B cell (primary cell): ENCODE results near the gene RIPOR2. TPM values are rescaled to one million over a fixed set of nuclear protein-coding genes. Genes with fewer than 3 reads are reported as not detected.
A peak's percentile ranks its signal among the peaks of the same experiment; 100 is the strongest.

Experiments used
- ATAC-seq: fragments of 200-7000 bp; cut with Tn5 transposase; one replicate; pipeline ENCODE4 v1.10.0; 2021; ENCODE audit warnings: low read depth, mild to moderate bottlenecking, moderate number of reproducible peaks, moderate library complexity
- CTCF ChIA-PET: fragments of 350-600 bp; sonication (Branson Sonifier 250); formaldehyde crosslinking; loops from one replicate; lab custom pipeline; 2021; ENCODE audit warnings: antibody characterized with exemption, inconsistent platforms; lab: Charles Lee
- POLR2A ChIA-PET: fragments of 350-600 bp; sonication (Branson Sonifier 250); formaldehyde crosslinking; loops from one replicate; lab custom pipeline; 2021; ENCODE audit warnings: antibody characterized with exemption; lab: Charles Lee
- DNase-seq: peaks from one replicate; pipeline ENCODE4 v3.0.0; 2013
- H2AFZ ChIP-seq: 2 replicates; pipeline ENCODE4 v1.6.1; 2012; ENCODE audit warnings: mild to moderate bottlenecking, low read depth, low read length; ENCODE audit not compliant: insufficient read depth, poor library complexity, severe bottlenecking
- H3K27ac ChIP-seq, 2 donors: 1 replicate in 1 of 2; 2 replicates in 1 of 2; pipeline ENCODE4 v1.5.1; 2012 to 2013; ENCODE audit warnings: low read length in 2 of 2, mild to moderate bottlenecking in 2 of 2, moderate library complexity in 1 of 2
- H3K27me3 ChIP-seq, 4 experiments: fragments of 200-600 bp in 1 of 4; sonication (generic) in 1 of 4; replicated peaks in 1 of 4; 1 replicate in 2 of 4; 2 replicates in 2 of 4; pipeline versions ENCODE4 v1.6.1 to v1.7.0; 2013 to 2016; ENCODE audit warnings: low read length in 3 of 4, mild to moderate bottlenecking in 2 of 4, mixed read lengths in 1 of 4, moderate library complexity in 1 of 4; ENCODE audit not compliant: insufficient read depth in 4 of 4, control insufficient read depth in 3 of 4; ENCODE audit errors: control extremely low read depth in 1 of 4
- H3K36me3 ChIP-seq, 2 experiments: replicated peaks in 1 of 2; 1 replicate in 1 of 2; 2 replicates in 1 of 2; pipeline versions ENCODE4 v1.6.1 to v1.7.1; 2013; ENCODE audit warnings: low read length in 1 of 2; ENCODE audit not compliant: insufficient read depth in 2 of 2, control insufficient read depth in 1 of 2; ENCODE audit errors: control extremely low read depth in 1 of 2, extremely low read depth in 1 of 2
- H3K4me1 ChIP-seq, 2 donors: fragments of 200-600 bp in 1 of 2; sonication (generic) in 1 of 2; 1 replicate in 1 of 2; 2 replicates in 1 of 2; pipeline versions ENCODE4 v1.5.1 to v1.6.1; 2013 to 2017; ENCODE audit warnings: low read length in 2 of 2; ENCODE audit not compliant: control insufficient read depth in 2 of 2, insufficient read depth in 2 of 2
- H3K4me2 ChIP-seq: replicated peaks from 2 replicates; pipeline ENCODE3; 2012; ENCODE audit warnings: mild to moderate bottlenecking, low read depth, low read length; ENCODE audit not compliant: poor library complexity, severe bottlenecking
- H3K4me3 ChIP-seq, 5 experiments: fragments of 200-600 bp in 1 of 5; sonication (generic) in 1 of 5; 1 replicate in 3 of 5; 2 replicates in 2 of 5; pipeline versions ENCODE4 v1.5.1 to v1.7.0; 2011 to 2016; ENCODE audit warnings: low read length in 4 of 5, mild to moderate bottlenecking in 4 of 5, low read depth in 2 of 5, control low read depth in 1 of 5, moderate library complexity in 1 of 5; ENCODE audit not compliant: insufficient read depth in 1 of 5; ENCODE audit errors: control extremely low read depth in 1 of 5, extremely low read depth in 1 of 5
- H3K79me2 ChIP-seq: fragments of 200-600 bp; sonication (generic); one replicate; pipeline ENCODE4 v1.6.0; 2016; ENCODE audit warnings: low read length; ENCODE audit not compliant: control insufficient read depth, insufficient read depth
- H3K9ac ChIP-seq: fragments of 200-600 bp; sonication (generic); 2 replicates; pipeline ENCODE4 v1.6.1; 2017; ENCODE audit warnings: mild to moderate bottlenecking, low read length, moderate library complexity
- H3K9me3 ChIP-seq, 3 donors: one replicate each; pipeline versions ENCODE4 v1.6.1 to v1.7.1; 2013; ENCODE audit warnings: low read length in 2 of 3; ENCODE audit not compliant: control insufficient read depth in 2 of 3, insufficient read depth in 1 of 3; ENCODE audit errors: control extremely low read depth in 1 of 3
- H4K20me1 ChIP-seq: 2 replicates; pipeline ENCODE4 v1.6.0; 2012; ENCODE audit warnings: mild to moderate bottlenecking, low read length; ENCODE audit not compliant: insufficient read depth, control insufficient read depth, poor library complexity, severe bottlenecking
- H3K27ac Mint-ChIP-seq: one replicate; pipeline ENCODE4 v1.8.0; 2021; ENCODE audit warnings: mixed read lengths
- H3K27me3 Mint-ChIP-seq: one replicate; pipeline ENCODE4 v1.8.0; 2021; ENCODE audit warnings: mixed read lengths
- H3K4me1 Mint-ChIP-seq: one replicate; pipeline ENCODE4 v1.8.0; 2021; ENCODE audit warnings: mixed read lengths
- H3K4me3 Mint-ChIP-seq: one replicate; pipeline ENCODE4 v1.8.0; 2021; ENCODE audit warnings: mixed read lengths
- H3K9me3 Mint-ChIP-seq: one replicate; pipeline ENCODE4 v1.8.0; 2022; ENCODE audit warnings: mixed read lengths; ENCODE audit not compliant: insufficient read depth
- EZH2 ChIP-seq: IDR thresholded peaks from 2 replicates; pipeline ENCODE4 v1.6.1; 2012; ENCODE audit warnings: borderline replicate concordance, low read depth, mild to moderate bottlenecking, moderate library complexity, low read length; ENCODE audit not compliant: insufficient read depth, poor library complexity, severe bottlenecking
- WGBS: methylation state at CpG from one replicate; pipeline ENCODE4 v1.1.5; 2013; ENCODE audit warnings: missing lambda C conversion rate; ENCODE audit not compliant: insufficient coverage; 5-methylcytosine and 5-hydroxymethylcytosine counted together
- intact Hi-C: fragments of 100-400 bp; cut with micrococcal nuclease; formaldehyde crosslinking; loops from one replicate; pipeline ENCODE4 v1.10.0; 2022
- polyA plus RNA-seq: library from polyadenylated mRNA; depleted of rRNA; stranded (reverse); fragments of >200 nt; gene quantifications from 2 replicates; pipeline ENCODE4 v1.2.3, GENCODE V29; 2012
- total RNA-seq, 2 donors: library from RNA; stranded (reverse); fragments of 120-200 nt in 1 of 2; gene quantifications; 1 replicate in 1 of 2; 2 replicates in 1 of 2; pipeline versions ENCODE4 v1.2.3 to v1.2.4, GENCODE V29; 2013 to 2022
- TF ChIP-seq, protein P1 (sequence below): fragments of 200-600 bp; IDR thresholded peaks from one replicate; pipeline ENCODE4 v1.8.0; 2022; ENCODE audit warnings: antibody characterized with exemption, mild to moderate bottlenecking

The RIPOR2 gene
- total and polyA plus RNA-seq, 2 donors (not counting 1 experiment from before 2014, with no cell fraction given): 300 to 430 TPM

DNA sequence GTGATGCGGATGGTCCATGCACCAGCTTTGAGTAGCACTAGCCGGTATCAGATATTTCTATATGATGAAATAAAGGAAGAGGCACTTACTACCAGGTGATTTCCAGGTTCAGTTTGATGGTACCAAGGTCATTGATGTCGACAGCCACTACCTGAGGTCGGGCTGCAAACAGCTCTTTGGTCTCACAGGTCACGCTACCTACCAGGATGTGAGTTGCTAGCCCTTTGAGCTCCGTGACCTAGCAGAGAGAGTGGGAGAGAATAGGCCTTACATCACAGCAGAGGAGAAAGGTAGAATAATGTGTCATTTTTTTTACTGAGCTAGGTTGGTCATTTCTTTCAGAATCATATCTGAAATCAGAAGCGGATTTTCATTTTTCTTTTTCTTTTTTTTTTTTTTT, 86.0 kb downstream of the RIPOR2 start:
- H3K4me2 ChIP-seq: no peak overlapping the region
- H3K9ac ChIP-seq: no peak overlapping the region
- 100% methylated on average over 5 of the region's 7 CpGs for WGBS
- DNase-seq (no peak), ATAC-seq (no peak)
- peaks cover 6 to 7% of the 10 kb centered on the region in 2 donors for H3K4me1 ChIP-seq
- no peak overlapping the region for H2AFZ ChIP-seq
- CTCF ChIA-PET: interaction anchor here (0.6 to 2.8 kb wide), 6 partner anchors 61 to 219 kb away, joined by 3 to 11 read pairs (median 3); no protein-coding TSS in a partner anchor
- peaks cover 72% of the 10 kb centered on the region for H4K20me1 ChIP-seq
- peak overlapping the region in 1 of 2 donors; percentile 54 for H3K27ac ChIP-seq
- no peaks in the 10 kb centered on the region for H3K27me3 ChIP-seq
- Mint-ChIP-seq H3K27me3 (no peaks in the 10 kb centered on the region), H3K27ac (peak overlapping the region; percentile 72), H3K4me3 (no peak overlapping the region), H3K9me3 (no peaks in the 10 kb centered on the region), H3K4me1 (peaks cover 14% of the 10 kb centered on the region)
- H3K79me2 ChIP-seq: peaks cover 57% of the 10 kb centered on the region
- POLR2A ChIA-PET: interaction anchor here (0.6 to 0.7 kb wide), 2 partner anchors 72 to 221 kb away, joined by 3 to 5 read pairs; no protein-coding TSS in a partner anchor
- H3K4me3 ChIP-seq: no peak overlapping the region
- no peaks in the 10 kb centered on the region for H3K9me3 ChIP-seq
- H3K36me3 ChIP-seq: peaks cover 40 to 96% of the 10 kb centered on the region in 2 experiments
- intact Hi-C loops: no loop called here
- TF ChIP-seq EZH2: no peak
- TF ChIP-seq, protein P1, sequence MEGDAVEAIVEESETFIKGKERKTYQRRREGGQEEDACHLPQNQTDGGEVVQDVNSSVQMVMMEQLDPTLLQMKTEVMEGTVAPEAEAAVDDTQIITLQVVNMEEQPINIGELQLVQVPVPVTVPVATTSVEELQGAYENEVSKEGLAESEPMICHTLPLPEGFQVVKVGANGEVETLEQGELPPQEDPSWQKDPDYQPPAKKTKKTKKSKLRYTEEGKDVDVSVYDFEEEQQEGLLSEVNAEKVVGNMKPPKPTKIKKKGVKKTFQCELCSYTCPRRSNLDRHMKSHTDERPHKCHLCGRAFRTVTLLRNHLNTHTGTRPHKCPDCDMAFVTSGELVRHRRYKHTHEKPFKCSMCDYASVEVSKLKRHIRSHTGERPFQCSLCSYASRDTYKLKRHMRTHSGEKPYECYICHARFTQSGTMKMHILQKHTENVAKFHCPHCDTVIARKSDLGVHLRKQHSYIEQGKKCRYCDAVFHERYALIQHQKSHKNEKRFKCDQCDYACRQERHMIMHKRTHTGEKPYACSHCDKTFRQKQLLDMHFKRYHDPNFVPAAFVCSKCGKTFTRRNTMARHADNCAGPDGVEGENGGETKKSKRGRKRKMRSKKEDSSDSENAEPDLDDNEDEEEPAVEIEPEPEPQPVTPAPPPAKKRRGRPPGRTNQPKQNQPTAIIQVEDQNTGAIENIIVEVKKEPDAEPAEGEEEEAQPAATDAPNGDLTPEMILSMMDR: no peak

- peaks cover 12% of the 10 kb centered on the region for H3K4me1 Mint-ChIP-seq
- Histone ChIP-seq H3K9ac (no peak overlapping the region), H3K27me3 (no peaks in the 10 kb centered on the region), H4K20me1 (peaks cover 81% of the 10 kb centered on the region), H3K4me3 (no peak overlapping the region), H2AFZ (no peak overlapping the region), H3K4me2 (no peak overlapping the region), H3K79me2 (peaks cover 51% of the 10 kb centered on the region), H3K9me3 (no peaks in the 10 kb centered on the region), H3K27ac (no peak overlapping the region), H3K36me3 (peaks cover 35 to 93% of the 10 kb centered on the region in 2 experiments), H3K4me1 (no peaks in the 10 kb centered on the region)
- intact Hi-C loops: no loop called here
- DNase-seq (no peak), ATAC-seq (no peak)
- no peak for TF ChIP-seq EZH2
- TF ChIP-seq, protein P1: no peak
- WGBS: 100% methylated on average over 1 of the region's 4 CpGs
- no peaks in the 10 kb centered on the region for H3K9me3 Mint-ChIP-seq
- POLR2A ChIA-PET: no interaction called here
- H3K4me3 Mint-ChIP-seq: no peak overlapping the region
- no peaks in the 10 kb centered on the region for H3K27me3 Mint-ChIP-seq
- H3K27ac Mint-ChIP-seq: peak overlapping the region; percentile 18
- CTCF ChIA-PET: interaction anchor here (0.6 to 2.8 kb wide), 3 partner anchors 143 to 220 kb away, joined by 3 to 11 read pairs (median 5); no protein-coding TSS in a partner anchor
Measured at GRCh38 chr6:24848461-24848860, 87.3 kb downstream of the RIPOR2 start.
